GM21529 (cell line): ENCODE data around the gene NDOR1.
"Not testable (repeated sequence)": the region's sequence is repeated elsewhere in the genome, so short reads cannot be mapped to it uniquely, and the experiment has no call there.

Experiments used
- ATAC-seq: cut with Tn5 transposase; IDR thresholded peaks from one replicate; pipeline ENCODE4 v1.9.1; 2021; ENCODE audit not compliant: unreplicated experiment

The NDOR1 gene

DNA sequence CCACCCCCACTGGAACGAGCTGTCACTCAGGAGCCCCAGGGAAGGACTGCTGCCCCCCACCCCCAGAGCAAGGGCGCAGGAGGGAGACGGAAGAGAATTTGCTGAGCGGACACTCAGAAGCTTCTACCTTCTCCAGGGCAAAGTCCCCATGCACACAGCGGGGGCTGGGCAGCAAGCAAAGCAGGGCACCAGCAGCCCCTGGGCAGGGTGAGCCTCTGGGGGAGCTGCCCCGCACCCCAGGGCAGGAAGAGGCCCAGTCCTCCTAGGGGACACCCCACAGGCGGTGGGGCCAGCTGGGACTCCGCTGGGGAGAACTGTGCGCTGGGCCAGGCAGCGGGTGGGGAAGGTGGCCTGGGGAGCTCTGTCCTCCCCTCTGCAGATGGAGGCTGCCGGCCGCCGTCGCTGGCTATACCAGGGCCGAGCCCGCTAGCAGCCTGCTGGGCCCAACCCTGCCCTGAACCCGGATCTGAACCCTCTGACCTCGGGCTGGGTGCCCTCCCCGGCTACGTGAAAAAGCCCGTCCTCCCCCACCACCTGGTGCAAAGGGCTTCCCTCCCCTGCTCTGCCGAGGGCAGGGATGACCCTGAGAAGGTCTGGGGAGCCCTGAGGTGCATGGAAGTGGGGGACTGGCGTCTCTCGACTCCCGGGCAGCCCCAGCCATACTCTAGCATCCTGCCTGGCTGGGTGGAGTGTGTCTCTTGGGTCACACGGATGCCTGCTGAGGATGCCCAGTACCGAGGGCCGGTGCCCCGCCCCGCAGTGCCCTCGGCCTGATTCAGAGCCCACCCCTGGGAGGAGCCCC, 24.6 kb downstream of the NDOR1 start:
- ATAC-seq, result no peak

GRCh38 chr9:137230705-137231371, 25.3 kb downstream of the NDOR1 start, which contains the start of gene SLC34A3:
Gene SLC34A3, plus strand, starts transcription at chr9:137230901. Its CDS starts 802 bp downstream, at chr9:137231703.
- ATAC-seq, result no peak

DNA sequence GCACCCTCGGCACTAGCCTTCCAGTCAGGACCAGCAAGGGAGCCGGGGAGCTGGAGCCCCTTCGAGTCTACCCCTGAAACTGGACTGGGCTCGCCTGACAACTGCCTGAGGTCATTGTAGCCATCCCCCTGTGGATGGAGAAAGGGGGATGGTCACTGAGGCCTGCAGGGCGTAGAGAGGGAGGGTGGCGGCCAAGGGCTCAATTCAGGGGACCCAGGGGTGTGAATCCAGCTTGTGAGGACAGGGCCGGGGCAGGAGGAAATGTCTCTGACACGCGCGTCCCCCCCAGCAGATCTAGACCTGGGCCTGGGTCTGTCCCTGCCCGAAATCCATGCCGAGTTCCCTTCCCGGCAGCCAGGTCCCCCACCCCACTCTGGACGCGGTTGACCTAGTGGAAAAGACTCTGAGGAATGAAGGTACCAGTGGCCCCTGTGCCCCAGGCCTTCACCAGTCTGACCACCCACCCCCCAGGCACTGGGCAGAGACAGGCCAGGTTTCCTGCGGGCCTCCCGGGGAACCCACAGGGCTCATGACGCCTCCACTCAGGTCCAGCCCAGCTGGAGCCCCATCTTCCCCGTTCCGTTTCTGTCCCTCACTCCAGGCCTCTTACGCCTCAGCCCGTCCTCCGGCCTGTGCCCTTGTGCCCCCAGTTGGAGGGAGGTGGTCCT, 26.0 kb downstream of the NDOR1 start:
- no peak for ATAC-seq

GRCh38 chr9:137232101-137232500, 26.6 kb downstream of the NDOR1 start:
- ATAC-seq, result no peak

GRCh38 chr9:137232510-137232909, 27.0 kb downstream of the NDOR1 start:
- ATAC-seq, result no peak

GRCh38 chr9:137233143-137233980, 27.9 kb downstream of the NDOR1 start:
- ATAC-seq, result no peak

DNA sequence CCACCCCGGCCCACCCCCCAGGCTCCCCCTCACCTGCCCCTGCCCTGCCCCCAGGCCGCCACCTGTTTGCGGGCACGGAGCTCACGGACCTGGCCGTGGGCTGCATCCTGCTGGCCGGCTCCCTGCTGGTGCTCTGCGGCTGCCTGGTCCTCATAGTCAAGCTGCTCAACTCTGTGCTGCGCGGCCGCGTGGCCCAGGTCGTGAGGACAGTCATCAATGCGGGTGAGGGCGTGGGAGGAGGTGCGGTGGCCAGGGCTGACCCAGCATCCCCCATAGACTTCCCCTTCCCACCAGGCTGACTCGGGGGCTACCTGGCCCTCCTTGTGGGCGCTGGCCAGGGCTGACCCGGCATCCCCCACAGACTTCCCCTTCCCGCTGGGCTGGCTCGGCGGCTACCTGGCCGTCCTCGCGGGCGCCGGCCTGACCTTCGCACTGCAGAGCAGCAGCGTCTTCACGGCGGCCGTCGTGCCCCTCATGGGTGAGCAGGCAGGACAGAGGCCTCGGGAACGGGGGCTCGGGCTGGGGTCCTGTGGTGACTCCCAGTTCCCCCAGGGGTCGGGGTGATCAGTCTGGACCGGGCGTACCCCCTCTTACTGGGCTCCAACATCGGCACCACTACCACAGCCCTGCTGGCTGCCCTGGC, 28.7 kb downstream of the NDOR1 start:
- ATAC-seq, result no peak

DNA sequence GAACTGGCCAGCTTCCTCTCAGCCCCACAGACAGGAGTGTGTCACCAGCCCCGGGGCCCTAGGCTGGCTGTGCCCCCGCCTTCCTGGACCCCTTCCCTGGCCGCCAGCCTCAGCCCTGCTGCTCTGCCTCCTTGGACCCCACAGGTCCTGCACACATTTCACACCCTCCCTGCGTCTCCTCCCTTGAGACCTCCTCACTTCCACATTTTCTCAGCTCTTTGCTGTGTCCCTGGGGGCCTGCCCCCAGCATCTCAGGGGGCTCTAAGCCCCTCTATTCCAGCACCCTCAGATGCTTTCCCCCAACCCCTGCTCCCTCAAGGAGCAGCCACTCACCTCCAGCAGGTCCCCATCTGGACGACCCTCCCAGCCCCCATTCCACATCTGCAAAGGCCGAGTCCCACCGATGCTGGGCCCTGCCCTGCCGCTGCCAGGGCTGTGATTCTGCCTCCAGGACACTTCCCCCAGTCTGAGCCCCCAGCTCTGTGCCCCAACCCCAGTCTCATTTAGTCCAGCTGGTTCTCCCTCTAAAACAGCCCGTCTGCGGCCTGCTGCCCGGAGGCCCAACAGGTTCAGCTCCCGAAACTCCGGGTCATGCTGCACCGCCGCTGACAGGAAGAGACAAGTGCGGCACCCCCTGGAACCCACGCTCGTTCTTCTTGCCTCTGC, 29.4 kb downstream of the NDOR1 start:
- no peak for ATAC-seq

DNA sequence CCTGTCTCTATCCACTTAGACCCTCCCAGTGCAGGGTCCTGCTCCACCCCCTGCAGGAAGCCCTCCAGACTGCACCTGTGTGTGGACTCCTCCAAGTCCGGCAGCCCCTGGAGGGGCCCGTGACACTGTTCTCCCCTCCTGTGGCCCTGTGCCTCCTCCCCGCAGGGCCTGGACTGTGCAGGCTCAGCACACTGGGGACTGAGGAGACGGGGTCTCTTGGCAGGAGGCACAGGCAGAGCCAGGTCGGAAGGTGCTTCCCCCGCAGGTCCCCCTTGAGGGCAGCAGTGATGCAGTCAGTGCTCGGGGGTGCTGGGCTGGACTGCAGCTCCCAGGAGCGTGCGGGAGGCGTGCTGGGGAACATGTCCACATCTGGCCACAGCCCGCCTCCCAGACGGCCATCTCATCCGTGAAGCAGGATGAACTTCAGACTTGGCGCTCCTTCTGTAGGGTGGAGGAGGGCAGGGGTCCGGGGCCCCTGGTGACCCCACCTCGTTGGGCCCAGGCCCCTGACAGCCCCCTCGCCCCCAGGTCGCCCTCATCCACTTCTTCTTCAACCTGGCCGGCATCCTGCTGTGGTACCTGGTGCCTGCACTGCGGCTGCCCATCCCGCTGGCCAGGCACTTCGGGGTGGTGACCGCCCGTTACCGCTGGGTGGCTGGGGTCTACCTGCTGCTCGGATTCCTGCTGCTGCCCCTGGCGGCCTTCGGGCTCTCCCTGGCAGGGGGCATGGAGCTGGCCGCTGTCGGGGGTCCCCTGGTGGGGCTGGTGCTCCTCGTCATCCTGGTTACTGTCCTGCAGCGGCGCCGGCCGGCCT, 30.1 kb downstream of the NDOR1 start:
- ATAC-seq, result no peak

DNA sequence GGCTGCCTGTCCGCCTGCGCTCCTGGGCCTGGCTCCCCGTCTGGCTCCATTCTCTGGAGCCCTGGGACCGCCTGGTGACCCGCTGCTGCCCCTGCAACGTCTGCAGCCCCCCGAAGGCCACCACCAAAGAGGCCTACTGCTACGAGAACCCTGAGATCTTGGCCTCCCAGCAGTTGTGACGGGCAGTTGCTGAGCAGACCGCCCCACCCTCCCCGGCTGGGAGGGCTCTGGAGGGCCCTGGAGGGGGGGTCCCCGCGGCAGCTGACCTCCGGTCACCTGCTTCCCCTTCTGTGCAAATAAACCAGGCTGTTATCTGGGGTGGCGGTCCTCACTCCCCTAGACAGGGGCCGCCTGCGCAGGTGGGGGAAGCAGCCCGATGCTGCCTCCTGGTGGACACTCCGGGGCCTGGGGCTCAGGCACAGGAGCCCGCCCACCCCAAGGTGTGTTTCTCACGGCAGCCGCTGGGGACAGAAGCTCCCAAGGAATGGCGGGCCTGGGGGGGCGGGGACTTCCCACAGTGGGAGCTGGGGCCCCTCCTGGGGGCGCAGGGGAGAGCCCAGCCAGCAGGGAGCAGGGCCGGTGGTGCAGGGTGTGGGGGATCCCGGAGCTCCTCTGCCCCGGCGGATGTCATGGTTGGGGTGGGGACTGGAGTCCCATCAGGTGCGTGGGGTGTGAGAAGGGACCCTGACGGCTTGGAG, 30.9 kb downstream of the NDOR1 start:
- ATAC-seq, result peak; percentile 17

GRCh38 chr9:137236936-137237421, 31.5 kb downstream of the NDOR1 start:
- ATAC-seq, result no peak

- ATAC-seq, result no peak
Measured at GRCh38 chr9:137237759-137238726, 32.5 kb downstream of the NDOR1 start.

DNA sequence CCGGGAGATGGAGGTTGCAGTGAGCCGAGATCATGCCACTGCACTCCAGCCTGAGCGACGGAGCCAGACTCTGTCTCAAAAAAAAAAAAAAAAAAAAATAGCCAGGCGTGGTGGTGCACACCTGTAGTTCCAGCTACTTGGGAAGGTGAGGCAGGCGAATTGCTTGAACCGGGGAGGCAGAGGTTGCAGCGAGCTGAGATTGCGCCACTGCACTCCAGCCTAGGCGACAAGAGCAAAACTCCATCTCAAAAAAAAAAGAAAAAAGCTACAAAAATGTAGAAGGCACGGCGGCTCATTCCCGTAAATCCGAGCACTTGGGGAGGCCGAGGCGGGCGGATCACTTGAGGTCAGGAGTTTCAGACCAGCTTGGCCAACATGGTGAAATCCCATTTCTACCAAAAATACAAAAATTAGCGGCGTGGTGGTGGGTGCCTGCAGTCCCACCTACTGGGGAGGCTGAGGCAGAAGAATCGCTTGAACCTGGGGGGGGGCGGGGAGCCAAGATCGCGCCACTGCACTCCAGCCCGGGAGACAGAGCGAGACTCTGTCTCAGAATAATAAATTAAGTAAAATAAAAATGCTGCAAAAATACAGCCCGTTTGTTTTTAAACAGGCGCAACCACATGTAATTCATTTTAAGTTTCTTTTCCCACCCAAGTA, 34.2 kb downstream of the NDOR1 start:
- not testable (repeated sequence) for ATAC-seq

DNA sequence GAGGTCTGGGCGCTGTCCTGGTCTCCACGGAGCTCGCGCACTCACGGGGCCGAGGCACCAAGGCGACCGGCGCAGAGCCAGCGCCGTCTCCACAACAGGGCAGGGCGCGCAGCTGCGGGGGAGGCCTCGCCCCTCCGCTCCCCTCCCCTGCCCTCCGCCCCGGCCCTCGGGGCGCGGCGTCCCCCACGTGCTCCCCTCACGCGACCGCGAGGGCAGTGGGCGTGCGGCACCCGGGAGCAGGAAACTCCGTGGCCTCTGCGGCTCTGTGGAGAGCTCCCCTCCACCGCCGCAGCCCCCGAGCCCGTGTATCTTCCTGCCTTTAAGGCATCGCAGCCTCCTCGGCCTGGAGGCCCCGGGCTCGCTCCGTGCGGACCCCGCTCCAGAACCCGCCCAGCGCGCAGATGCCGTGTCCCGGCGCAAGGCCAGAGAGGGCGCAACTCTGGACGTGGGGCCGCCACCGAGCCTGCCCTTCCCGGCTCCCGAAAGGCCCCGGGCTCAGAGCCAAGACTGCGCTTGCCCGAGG, 34.9 kb downstream of the NDOR1 start:
- ATAC-seq, result peak; percentile 32

GRCh38 chr9:137240841-137241489, 35.5 kb downstream of the NDOR1 start, which contains the start of gene TUBB4B:
Gene TUBB4B, plus strand, starts transcription at chr9:137241287. Its CDS starts 74 bp downstream, at chr9:137241361.
- peak; percentile 73 for ATAC-seq
